Placental pericyte (primary cell): ENCODE data around the gene POU3F2. TPM values are rescaled to one million over a fixed set of nuclear protein-coding genes. Genes with fewer than 3 reads are reported as not detected.

Experiments
- total RNA-seq: library from RNA; depleted of rRNA; stranded (reverse); fragments of >200 nt; gene quantifications from 2 replicates; pipeline ENCODE4 v1.2.3, GENCODE V29; 2012

The POU3F2 gene
- total RNA-seq, result not detected in 2 replicates

DNA sequence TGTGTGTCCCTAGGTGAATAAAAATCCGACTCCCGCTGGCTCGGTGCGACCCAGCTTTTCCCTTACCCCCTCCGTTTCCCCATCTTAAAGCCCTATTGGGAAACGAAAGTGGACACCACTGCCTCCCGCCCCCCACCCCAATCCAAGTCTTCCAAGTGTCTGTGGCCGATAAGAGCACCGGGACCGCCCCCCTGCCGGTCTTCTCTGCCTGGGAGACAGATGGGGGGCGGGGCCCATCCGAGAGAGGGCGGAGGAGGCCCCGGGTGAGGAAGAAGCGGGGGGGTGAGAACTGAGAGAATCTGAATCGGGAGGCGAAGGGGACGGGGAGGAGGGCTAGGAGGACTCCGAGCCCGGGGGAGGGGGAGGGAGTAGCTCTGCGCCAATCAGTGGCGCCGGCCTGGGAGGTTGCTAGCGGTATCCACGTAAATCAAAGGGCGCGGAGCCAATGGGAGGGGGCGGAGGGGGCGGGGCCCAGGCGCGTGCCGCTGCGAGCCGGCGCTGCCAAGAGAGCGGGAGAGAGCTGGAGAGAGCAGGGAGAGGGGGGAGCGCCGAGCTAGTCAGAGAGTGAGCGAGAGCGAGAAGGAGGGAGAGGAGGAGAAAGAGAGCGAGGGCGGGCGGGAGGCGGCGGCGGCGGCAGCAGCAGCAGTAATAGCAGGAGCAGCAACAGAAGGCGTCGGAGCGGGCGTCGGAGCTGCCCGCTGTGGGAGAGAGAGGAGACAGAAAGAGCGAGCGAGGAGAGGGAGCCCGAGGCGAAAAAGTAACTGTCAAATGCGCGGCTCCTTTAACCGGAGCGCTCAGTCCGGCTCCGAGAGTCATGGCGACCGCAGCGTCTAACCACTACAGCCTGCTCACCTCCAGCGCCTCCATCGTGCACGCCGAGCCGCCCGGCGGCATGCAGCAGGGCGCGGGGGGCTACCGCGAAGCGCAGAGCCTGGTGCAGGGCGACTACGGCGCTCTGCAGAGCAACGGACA lies at the start of gene POU3F2:
Gene POU3F2 (plus strand): TSS at position 515 of the 972 bp plus-strand sequence. CDS start 300 bp downstream, at position 815.

Other genes starting within 250 kb of the POU3F2 start
- gene FBXL4, start 113.4 kb downstream of the POU3F2 start, total RNA-seq, result 12.9 and 16.5 TPM in 2 replicates